Endodermal cell (in vitro differentiated cells): Measurements from ENCODE around the gene ATP6V0D1. TPM values are rescaled to one million over a fixed set of nuclear protein-coding genes. Genes with fewer than 3 reads are reported as not detected.

Experiments used
- DNase-seq: peaks from one replicate; pipeline ENCODE4 v3.0.0-alpha.2; 2017
- H3K27ac ChIP-seq: 2 replicates; pipeline ENCODE4 v1.5.1; 2013; ENCODE audit warnings: mild to moderate bottlenecking, low read depth, low read length, moderate library complexity
- H3K27me3 ChIP-seq: 2 replicates; pipeline ENCODE4 v1.6.1; 2013; ENCODE audit warnings: mild to moderate bottlenecking, low read length, moderate library complexity; ENCODE audit not compliant: insufficient read depth, control insufficient read depth, poor library complexity, severe bottlenecking
- H3K36me3 ChIP-seq: 2 replicates; pipeline ENCODE4 v1.7.0; 2013; ENCODE audit warnings: mild to moderate bottlenecking, low read length, moderate library complexity; ENCODE audit not compliant: control insufficient read depth, insufficient read depth
- H3K4me1 ChIP-seq: one replicate; pipeline ENCODE4 v1.7.0; 2013; ENCODE audit warnings: low read length; ENCODE audit not compliant: control insufficient read depth, insufficient read depth
- H3K4me3 ChIP-seq: 2 replicates; pipeline ENCODE4 v1.5.1; 2013; ENCODE audit warnings: mild to moderate bottlenecking, low read length, moderate library complexity
- H3K9ac ChIP-seq: 2 replicates; pipeline ENCODE4 v1.6.1; 2013; ENCODE audit warnings: mild to moderate bottlenecking, low read length, moderate library complexity; ENCODE audit not compliant: poor library complexity, severe bottlenecking; ENCODE audit errors: extremely low read depth
- H3K9me3 ChIP-seq: 2 replicates; pipeline ENCODE4 v1.6.1; 2013; ENCODE audit warnings: mild to moderate bottlenecking, low read length, moderate library complexity; ENCODE audit not compliant: control insufficient read depth
- H3K27ac Mint-ChIP-seq: 2 replicates; pipeline ENCODE4 v1.8.0; 2020; ENCODE audit warnings: mixed read lengths
- H3K27me3 Mint-ChIP-seq: 2 replicates; pipeline ENCODE4 v1.8.0; 2021; ENCODE audit warnings: mild to moderate bottlenecking, mixed read lengths; ENCODE audit not compliant: insufficient read depth
- H3K36me3 Mint-ChIP-seq: 2 replicates; pipeline ENCODE4 v1.8.0; 2020; ENCODE audit warnings: low read depth, mixed read lengths
- H3K4me1 Mint-ChIP-seq: 2 replicates; pipeline ENCODE4 v1.8.0; 2020; ENCODE audit warnings: mixed read lengths
- H3K4me3 Mint-ChIP-seq: 2 replicates; pipeline ENCODE4 v1.8.0; 2020; ENCODE audit warnings: mild to moderate bottlenecking, moderate library complexity, mixed read lengths
- H3K9me3 Mint-ChIP-seq: 2 replicates; pipeline ENCODE4 v1.8.0; 2020; ENCODE audit warnings: mild to moderate bottlenecking, mixed read lengths
- CTCF ChIP-seq: fragments of 200-600 bp; sonication (generic); conservative IDR thresholded peaks from 2 replicates; pipeline ENCODE4 v1.5.0; 2021; ENCODE audit warnings: antibody characterized with exemption, mild to moderate bottlenecking
- WGBS, 2 experiments: methylation state at CpG; one replicate each; pipeline versions ENCODE4 v1.1.5 to v1.1.7; 2013; ENCODE audit warnings: missing lambda C conversion rate in 2 of 2, mixed read lengths in 1 of 2; ENCODE audit not compliant: insufficient coverage in 1 of 2, insufficient read length in 1 of 2; 5-methylcytosine and 5-hydroxymethylcytosine counted together
- total RNA-seq, 2 donors: library from RNA; stranded (reverse); fragmentation: NEBNext Ultra II Directional in 1 of 2; extraction: Animal tissue kit (Norgen Biotek cat#: 25700) in 1 of 2; gene quantifications; 2 replicates in 1 of 2; 3 replicates in 1 of 2; pipeline ENCODE4 v1.2.1, GENCODE V29; 2021

ATP6V0D1 gene
- total RNA-seq, 2 donors from 2014 or later: 56.0 to 58.3 TPM

- Histone ChIP-seq H3K27ac (no peak overlapping the region), H3K27me3 (peaks cover 24% of the 10 kb centered on the region), H3K4me1 (peaks cover 14% of the 10 kb centered on the region), H3K9me3 (no peaks in the 10 kb centered on the region), H3K4me3 (no peak overlapping the region), H3K9ac (no peak overlapping the region), H3K36me3 (no peaks in the 10 kb centered on the region)
- H3K36me3 Mint-ChIP-seq: no peaks in the 10 kb centered on the region
- peaks cover 31% of the 10 kb centered on the region for H3K27me3 Mint-ChIP-seq
- DNase-seq: no peak
- no peaks in the 10 kb centered on the region for H3K9me3 Mint-ChIP-seq
- WGBS, 2 experiments: 99 to 100% methylated on average over 2 to 3 of the region's 3 CpGs
- H3K27ac Mint-ChIP-seq: no peak overlapping the region
- no peak overlapping the region for H3K4me3 Mint-ChIP-seq
- H3K4me1 Mint-ChIP-seq: peaks cover 41% of the 10 kb centered on the region
- no peak for TF ChIP-seq CTCF
These were observed 51.7 kb downstream of the ATP6V0D1 start for GRCh38 chr16:67429053-67429798.

GRCh38 chr16:67428146-67428731 is 52.7 kb downstream of the ATP6V0D1 start:
- Mint-ChIP-seq H3K36me3 (no peaks in the 10 kb centered on the region), H3K27me3 (peaks cover 30% of the 10 kb centered on the region), H3K27ac (no peak overlapping the region), H3K9me3 (no peaks in the 10 kb centered on the region), H3K4me1 (peaks cover 45% of the 10 kb centered on the region), H3K4me3 (no peak overlapping the region)
- Histone ChIP-seq H3K9me3 (no peaks in the 10 kb centered on the region), H3K4me1 (peaks cover 21% of the 10 kb centered on the region), H3K4me3 (no peak overlapping the region), H3K36me3 (no peaks in the 10 kb centered on the region), H3K9ac (no peak overlapping the region), H3K27ac (no peak overlapping the region), H3K27me3 (peaks cover 24% of the 10 kb centered on the region)
- peak; percentile 95 for DNase-seq
- 29 to 40% methylated on average over 5 to 11 of the region's 11 CpGs for WGBS, 2 experiments
- peak; percentile 94 for TF ChIP-seq CTCF

GRCh38 chr16:67426950-67427349 is 54.0 kb downstream of the ATP6V0D1 start:
- H3K9me3 Mint-ChIP-seq: no peaks in the 10 kb centered on the region
- Histone ChIP-seq H3K27ac (no peak overlapping the region), H3K36me3 (no peaks in the 10 kb centered on the region), H3K4me1 (peaks cover 18% of the 10 kb centered on the region), H3K9me3 (no peaks in the 10 kb centered on the region), H3K27me3 (peaks cover 24% of the 10 kb centered on the region), H3K9ac (no peak overlapping the region), H3K4me3 (no peak overlapping the region)
- peaks cover 27% of the 10 kb centered on the region for H3K27me3 Mint-ChIP-seq
- H3K27ac Mint-ChIP-seq: no peak overlapping the region
- no peak for TF ChIP-seq CTCF
- no peak overlapping the region for H3K4me3 Mint-ChIP-seq
- 77 to 91% methylated on average over 2 to 7 of the region's 7 CpGs for WGBS, 2 experiments
- peaks cover 39% of the 10 kb centered on the region for H3K4me1 Mint-ChIP-seq
- DNase-seq: no peak
- H3K36me3 Mint-ChIP-seq: no peaks in the 10 kb centered on the region
